MG63 (cell line): ENCODE measurements around the gene AVEN. TPM values are rescaled to one million over a fixed set of nuclear protein-coding genes. Genes with fewer than 3 reads are reported as not detected.

Experiments used
- DNase-seq: peaks from one replicate; pipeline ENCODE4 v3.0.0-alpha.2; 2020
- H3K27me3 ChIP-seq: fragments of 250-450 bp; sonication (Bioruptor Pico); 2 replicates; pipeline ENCODE4 v1.5.1; 2020; ENCODE audit warnings: mild to moderate bottlenecking, moderate library complexity
- H3K36me3 ChIP-seq: fragments of 250-450 bp; sonication (Bioruptor Pico); 2 replicates; pipeline ENCODE4 v1.5.1; 2020; ENCODE audit warnings: mild to moderate bottlenecking, moderate library complexity
- H3K4me3 ChIP-seq: fragments of 250-450 bp; sonication (Bioruptor Pico); 2 replicates; pipeline ENCODE4 v1.5.1; 2020; ENCODE audit warnings: mild to moderate bottlenecking, moderate library complexity
- H3K9me3 ChIP-seq: fragments of 250-450 bp; sonication (Bioruptor Pico); 2 replicates; pipeline ENCODE4 v1.5.1; 2020; ENCODE audit warnings: mild to moderate bottlenecking, moderate library complexity
- total RNA-seq: library from RNA; depleted of rRNA; stranded (reverse); fragments of >200 nt; shearing (Covaris generic); gene quantifications from 2 replicates; pipeline ENCODE4 v1.2.3, GENCODE V29; 2014; ENCODE audit warnings: low replicate concordance

AVEN gene
- total RNA-seq, 1 experiment from 2014 or later, result 28.9 TPM

- no peaks in the 10 kb centered on the region for H3K9me3 ChIP-seq
- no peak for DNase-seq
- no peaks in the 10 kb centered on the region for H3K36me3 ChIP-seq
- no peak within 1 kb of the TSS for H3K4me3 ChIP-seq
- no peaks in the 10 kb centered on the region for H3K27me3 ChIP-seq
Observed at GRCh38 chr15:33968224-33968623, 70.8 kb downstream of the AVEN start, which contains the start of gene CHRM5. Gene CHRM5 (plus strand): TSS chr15:33968497. CDS start chr15:34062718, 94,221 bp downstream.

GRCh38 chr15:33964665-33965040, 74.4 kb downstream of the AVEN start:
- Histone ChIP-seq H3K4me3 (no peak overlapping the region), H3K36me3 (no peaks in the 10 kb centered on the region), H3K27me3 (no peaks in the 10 kb centered on the region), H3K9me3 (no peaks in the 10 kb centered on the region)
- DNase-seq, result no peak

- no peak for DNase-seq
- Histone ChIP-seq H3K27me3 (no peaks in the 10 kb centered on the region), H3K4me3 (no peak overlapping the region), H3K9me3 (no peaks in the 10 kb centered on the region), H3K36me3 (no peaks in the 10 kb centered on the region)
Observed at GRCh38 chr15:33963831-33964664, 75.0 kb downstream of the AVEN start.

- H3K27me3 ChIP-seq, result no peaks in the 10 kb centered on the region
- H3K9me3 ChIP-seq, result no peaks in the 10 kb centered on the region
- no peak overlapping the region for H3K4me3 ChIP-seq
- H3K36me3 ChIP-seq, result no peaks in the 10 kb centered on the region
- no peak for DNase-seq
Observed at GRCh38 chr15:33960549-33960935, 78.5 kb downstream of the AVEN start.

- Histone ChIP-seq H3K27me3 (no peaks in the 10 kb centered on the region), H3K36me3 (no peaks in the 10 kb centered on the region), H3K9me3 (no peaks in the 10 kb centered on the region), H3K4me3 (no peak overlapping the region)
- DNase-seq, result no peak
Observed at GRCh38 chr15:33959844-33960548, 79.0 kb downstream of the AVEN start.

- Histone ChIP-seq H3K4me3 (no peak overlapping the region), H3K36me3 (no peaks in the 10 kb centered on the region), H3K9me3 (peaks cover 3% of the 10 kb centered on the region; the same call in 1 of the 2 replicates), H3K27me3 (no peaks in the 10 kb centered on the region)
- DNase-seq, result no peak
Observed at GRCh38 chr15:33956397-33956796, 82.6 kb downstream of the AVEN start.

- Histone ChIP-seq H3K9me3 (peaks cover 3% of the 10 kb centered on the region; the same call in 1 of the 2 replicates), H3K27me3 (no peaks in the 10 kb centered on the region), H3K36me3 (no peaks in the 10 kb centered on the region), H3K4me3 (no peak overlapping the region)
- DNase-seq, result no peak
Observed at GRCh38 chr15:33955945-33956344, 83.1 kb downstream of the AVEN start.

GRCh38 chr15:33946152-33946551, 92.9 kb downstream of the AVEN start:
- Histone ChIP-seq H3K36me3 (no peaks in the 10 kb centered on the region), H3K27me3 (no peaks in the 10 kb centered on the region), H3K9me3 (no peaks in the 10 kb centered on the region), H3K4me3 (no peak overlapping the region)
- no peak for DNase-seq

- no peak for DNase-seq
- H3K36me3 ChIP-seq, result no peaks in the 10 kb centered on the region
- H3K27me3 ChIP-seq, result no peaks in the 10 kb centered on the region
- H3K4me3 ChIP-seq, result no peak overlapping the region
- H3K9me3 ChIP-seq, result no peaks in the 10 kb centered on the region
Observed at GRCh38 chr15:33941279-33942063, 97.5 kb downstream of the AVEN start.

- no peaks in the 10 kb centered on the region for H3K9me3 ChIP-seq
- H3K4me3 ChIP-seq, result no peak overlapping the region
- H3K27me3 ChIP-seq, result no peaks in the 10 kb centered on the region
- no peaks in the 10 kb centered on the region for H3K36me3 ChIP-seq
- peak; percentile 33 for DNase-seq
Observed at GRCh38 chr15:33934921-33935320, 104.1 kb downstream of the AVEN start.

- DNase-seq, result no peak
- Histone ChIP-seq H3K4me3 (no peak overlapping the region), H3K9me3 (no peaks in the 10 kb centered on the region), H3K36me3 (no peaks in the 10 kb centered on the region), H3K27me3 (no peaks in the 10 kb centered on the region)
Observed at GRCh38 chr15:33934396-33934795, 104.6 kb downstream of the AVEN start.

- Histone ChIP-seq H3K27me3 (no peaks in the 10 kb centered on the region), H3K4me3 (no peak overlapping the region), H3K9me3 (no peaks in the 10 kb centered on the region), H3K36me3 (no peaks in the 10 kb centered on the region)
- DNase-seq, result no peak
Observed at GRCh38 chr15:33932734-33933133, 106.3 kb downstream of the AVEN start.

GRCh38 chr15:33926260-33926659, 112.7 kb downstream of the AVEN start:
- H3K36me3 ChIP-seq, result no peaks in the 10 kb centered on the region
- no peak for DNase-seq
- no peak overlapping the region for H3K4me3 ChIP-seq
- no peaks in the 10 kb centered on the region for H3K27me3 ChIP-seq
- H3K9me3 ChIP-seq, result no peaks in the 10 kb centered on the region

- H3K36me3 ChIP-seq, result no peaks in the 10 kb centered on the region
- H3K9me3 ChIP-seq, result no peaks in the 10 kb centered on the region
- no peaks in the 10 kb centered on the region for H3K27me3 ChIP-seq
- H3K4me3 ChIP-seq, result no peak overlapping the region
- no peak for DNase-seq
Observed at GRCh38 chr15:33923446-33923845, 115.6 kb downstream of the AVEN start.

- H3K9me3 ChIP-seq, result no peaks in the 10 kb centered on the region
- no peak overlapping the region for H3K4me3 ChIP-seq
- DNase-seq, result no peak
- H3K36me3 ChIP-seq, result no peaks in the 10 kb centered on the region
- H3K27me3 ChIP-seq, result no peaks in the 10 kb centered on the region
Observed at GRCh38 chr15:33915571-33916407, 123.2 kb downstream of the AVEN start.

GRCh38 chr15:33913459-33913858, 125.5 kb downstream of the AVEN start:
- H3K36me3 ChIP-seq, result no peaks in the 10 kb centered on the region
- peak; percentile 2 for DNase-seq
- H3K9me3 ChIP-seq, result no peaks in the 10 kb centered on the region
- no peak overlapping the region for H3K4me3 ChIP-seq
- H3K27me3 ChIP-seq, result no peaks in the 10 kb centered on the region
